Measurements from ENCODE around the gene ABCG8.

DNA sequence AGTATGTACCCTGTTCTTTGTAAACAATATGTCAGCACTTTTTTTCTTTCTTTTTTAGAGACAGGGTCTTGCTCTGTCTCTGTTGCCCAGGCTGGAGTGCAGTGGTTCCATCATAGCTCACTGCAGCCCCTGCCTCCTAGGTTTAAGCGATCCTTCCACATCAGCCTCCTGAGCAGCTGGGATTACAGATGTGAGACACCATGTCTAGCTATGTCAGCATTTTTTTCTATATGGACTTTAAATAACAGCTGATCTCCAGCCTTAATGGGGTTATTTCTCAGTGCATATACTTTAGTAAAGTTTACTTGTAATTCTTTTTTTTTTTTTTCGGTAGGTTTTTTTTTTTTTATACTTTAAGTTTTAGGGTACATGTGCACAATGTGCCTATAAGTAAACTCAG lies 26.8 kb upstream of the ABCG8 start:
- TF ChIP-seq POLR2A (IDR thresholded peaks at IDR 0.05; ENCODE audit: low read depth, low read length) (no peak), POLR2AphosphoS5 (IDR thresholded peaks at IDR 0.05; ENCODE audit: insufficient read depth, low read depth, low read length) (no peak), FOS (IDR thresholded peaks at IDR 0.05; ENCODE audit: borderline replicate concordance, insufficient read depth, low read length) (no peak), GATA2 (IDR thresholded peaks at IDR 0.05; ENCODE audit: insufficient read depth, insufficient read length, low read depth, low read length) (no peak)
- TF ChIP-seq, protein P1, sequence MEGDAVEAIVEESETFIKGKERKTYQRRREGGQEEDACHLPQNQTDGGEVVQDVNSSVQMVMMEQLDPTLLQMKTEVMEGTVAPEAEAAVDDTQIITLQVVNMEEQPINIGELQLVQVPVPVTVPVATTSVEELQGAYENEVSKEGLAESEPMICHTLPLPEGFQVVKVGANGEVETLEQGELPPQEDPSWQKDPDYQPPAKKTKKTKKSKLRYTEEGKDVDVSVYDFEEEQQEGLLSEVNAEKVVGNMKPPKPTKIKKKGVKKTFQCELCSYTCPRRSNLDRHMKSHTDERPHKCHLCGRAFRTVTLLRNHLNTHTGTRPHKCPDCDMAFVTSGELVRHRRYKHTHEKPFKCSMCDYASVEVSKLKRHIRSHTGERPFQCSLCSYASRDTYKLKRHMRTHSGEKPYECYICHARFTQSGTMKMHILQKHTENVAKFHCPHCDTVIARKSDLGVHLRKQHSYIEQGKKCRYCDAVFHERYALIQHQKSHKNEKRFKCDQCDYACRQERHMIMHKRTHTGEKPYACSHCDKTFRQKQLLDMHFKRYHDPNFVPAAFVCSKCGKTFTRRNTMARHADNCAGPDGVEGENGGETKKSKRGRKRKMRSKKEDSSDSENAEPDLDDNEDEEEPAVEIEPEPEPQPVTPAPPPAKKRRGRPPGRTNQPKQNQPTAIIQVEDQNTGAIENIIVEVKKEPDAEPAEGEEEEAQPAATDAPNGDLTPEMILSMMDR (IDR thresholded peaks at IDR 0.05; ENCODE audit: extremely low read depth in 1 of 2, insufficient read depth in 1 of 2, low read depth in 1 of 2, low read length in 2 of 2) = no peak
